SIG-M5 treated with dmso at 0.1 percent for 504 hours (cell line): ENCODE data around the gene DNAH2.

ENCODE experiments used
- DNase-seq: peaks from one replicate; lab custom pipeline; 2025; ENCODE audit not compliant: unreplicated experiment; lab: John Stamatoyannopoulos, UW

DNAH2 gene

GRCh38 chr17:7719661-7720060 is 2.1 kb downstream of the DNAH2 start:
- no peak for DNase-seq

DNA sequence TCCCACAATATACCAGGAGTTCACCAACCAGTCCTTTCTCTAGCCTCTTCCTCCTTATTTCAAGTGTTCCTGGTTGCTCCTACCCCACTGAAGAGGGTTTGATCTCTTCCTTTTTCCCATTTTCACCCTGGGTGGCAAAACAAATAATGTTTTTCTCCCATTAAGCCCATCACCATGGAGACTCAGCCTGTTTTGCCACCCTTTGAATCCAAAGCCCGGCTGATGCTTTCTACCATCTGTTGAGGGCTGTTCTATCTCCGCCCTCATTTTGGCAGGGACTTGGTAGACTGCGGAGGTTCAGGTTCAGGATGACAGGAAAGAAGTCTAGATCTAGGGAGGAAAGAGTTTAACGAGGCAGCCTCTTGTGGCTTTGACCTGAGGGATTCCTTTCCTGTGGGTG is 2.6 kb downstream of the DNAH2 start:
- DNase-seq = no peak

DNA sequence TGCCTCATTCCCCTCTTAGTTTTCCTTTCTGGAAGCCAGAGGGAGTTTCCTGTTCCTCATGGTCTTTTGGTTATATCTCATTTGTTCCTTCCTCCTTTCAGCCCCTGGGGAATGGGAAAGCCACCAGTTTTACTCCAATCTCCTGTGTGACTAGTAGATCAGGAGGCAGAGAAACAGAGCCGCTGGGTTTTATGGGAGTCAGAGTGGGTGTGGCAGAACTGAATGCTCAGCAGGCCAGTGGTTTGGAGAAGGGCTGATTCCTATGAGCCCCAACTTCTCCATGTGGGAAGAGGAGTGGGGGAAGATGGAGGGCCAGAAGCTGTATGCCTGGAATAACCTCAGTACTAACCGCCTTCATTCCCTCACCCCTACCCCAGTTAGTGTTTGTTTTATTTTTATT is 4.1 kb downstream of the DNAH2 start:
- DNase-seq = no peak

GRCh38 chr17:7727886-7728285 is 10.3 kb downstream of the DNAH2 start:
- DNase-seq = no peak

DNA sequence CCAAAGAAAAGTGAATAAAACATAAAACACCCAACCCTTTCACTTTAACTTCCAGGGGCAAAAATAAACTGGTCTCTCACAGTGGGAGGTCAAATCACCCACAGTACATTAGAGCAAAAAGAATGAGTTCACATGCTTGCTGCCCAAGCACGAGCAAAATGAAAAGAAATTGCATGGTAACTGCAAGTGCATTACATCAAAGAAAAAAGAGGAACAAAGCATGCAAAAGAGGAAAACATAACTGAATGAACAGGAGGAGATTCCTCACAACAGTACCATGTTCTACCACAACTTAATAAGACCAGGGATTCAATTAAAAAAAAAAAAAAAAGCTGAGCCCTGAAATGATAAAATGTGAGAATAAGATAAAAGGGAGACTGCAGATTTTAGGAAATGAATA is 12.3 kb downstream of the DNAH2 start:
- DNase-seq = peak; percentile 63

DNA sequence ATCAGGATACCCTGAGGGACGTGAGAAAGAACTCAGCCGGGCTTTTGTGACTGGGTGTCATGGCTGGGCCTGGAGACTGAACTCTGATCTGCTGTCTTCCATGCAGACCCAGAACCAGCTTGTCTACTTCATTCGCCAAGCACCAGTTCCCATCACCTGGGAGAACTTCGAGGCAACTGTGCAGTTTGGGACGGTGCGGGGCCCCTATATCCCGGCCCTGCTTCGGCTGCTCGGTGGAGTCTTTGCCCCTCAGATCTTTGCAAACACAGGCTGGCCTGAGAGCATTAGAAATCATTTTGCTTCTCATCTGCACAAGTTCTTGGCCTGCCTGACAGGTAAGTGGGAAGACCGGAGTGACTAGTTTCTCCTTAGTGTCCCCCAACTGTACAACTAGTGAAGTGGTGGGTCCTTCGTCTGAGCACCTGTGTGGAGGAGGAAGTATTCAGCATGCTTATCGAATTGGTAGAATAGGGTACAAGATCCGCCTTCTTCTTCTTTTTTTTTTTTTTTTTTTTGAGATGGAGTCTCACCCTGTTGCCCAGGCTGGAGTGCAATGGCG is 15.5 kb downstream of the DNAH2 start:
- no peak for DNase-seq

DNA sequence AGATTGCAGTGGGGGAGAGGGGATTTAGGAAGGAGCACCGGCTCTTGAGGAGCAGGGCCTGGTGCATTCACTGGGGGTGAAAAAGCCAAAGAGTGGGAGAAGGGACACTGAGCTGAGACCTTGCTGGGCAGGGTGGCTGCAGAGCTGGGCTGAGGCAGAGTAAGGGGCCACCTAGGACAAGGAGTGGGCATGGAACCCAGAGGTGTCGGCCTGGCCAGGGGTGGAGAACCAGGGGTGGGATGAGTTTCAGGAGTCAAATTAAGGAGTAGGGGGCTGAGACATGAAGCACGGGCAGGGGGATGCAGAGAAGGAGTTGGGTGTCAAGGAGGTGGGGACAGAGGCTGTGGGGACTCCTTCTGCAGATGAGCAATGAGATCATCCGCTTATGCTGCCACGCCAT is 20.1 kb downstream of the DNAH2 start:
- DNase-seq = no peak

- no peak for DNase-seq
Measured at GRCh38 chr17:7739746-7740145, 22.2 kb downstream of the DNAH2 start.

DNA sequence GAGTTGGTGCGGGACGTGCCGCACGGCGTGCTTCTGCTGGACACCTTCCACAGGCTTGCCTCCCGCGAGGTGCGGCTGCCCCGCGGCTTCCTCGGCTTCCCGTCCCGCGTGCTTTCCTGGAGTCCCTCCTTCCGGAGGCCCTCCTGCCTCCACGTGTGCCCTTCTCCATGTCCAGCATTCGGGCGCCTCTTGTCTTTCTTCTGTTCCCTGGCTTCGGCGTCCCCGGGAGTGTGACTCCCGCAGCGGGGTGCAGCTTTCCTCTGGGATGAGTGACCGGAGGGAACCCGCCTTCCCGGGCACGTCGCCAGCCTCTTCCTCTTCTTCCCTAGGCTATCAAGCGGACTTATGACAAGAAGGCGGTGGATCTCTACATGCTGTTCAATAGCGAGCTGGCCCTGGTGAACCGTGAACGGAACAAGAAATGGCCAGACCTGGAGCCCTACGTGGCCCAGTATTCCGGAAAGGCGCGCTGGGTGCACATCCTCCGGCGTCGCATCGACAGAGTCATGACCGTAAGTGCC is 23.0 kb downstream of the DNAH2 start:
- no peak for DNase-seq

DNA sequence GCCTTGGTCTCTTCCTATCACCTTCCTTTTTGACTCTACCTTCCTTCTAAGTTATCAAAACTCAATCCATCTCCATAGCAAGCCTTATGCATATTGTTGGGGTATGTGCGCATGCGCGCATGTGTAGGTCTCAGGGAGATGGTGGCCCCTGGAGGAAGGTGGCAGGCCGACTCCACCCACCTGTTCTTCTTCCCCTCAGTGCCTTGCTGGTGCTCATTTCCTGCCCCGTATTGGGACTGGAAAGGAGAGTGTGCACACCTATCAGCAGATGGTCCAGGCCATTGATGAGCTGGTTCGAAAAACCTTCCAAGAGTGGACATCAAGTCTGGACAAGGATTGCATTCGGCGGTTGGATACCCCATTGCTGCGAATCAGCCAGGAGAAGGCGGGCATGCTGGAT is 25.2 kb downstream of the DNAH2 start:
- no peak for DNase-seq

DNA sequence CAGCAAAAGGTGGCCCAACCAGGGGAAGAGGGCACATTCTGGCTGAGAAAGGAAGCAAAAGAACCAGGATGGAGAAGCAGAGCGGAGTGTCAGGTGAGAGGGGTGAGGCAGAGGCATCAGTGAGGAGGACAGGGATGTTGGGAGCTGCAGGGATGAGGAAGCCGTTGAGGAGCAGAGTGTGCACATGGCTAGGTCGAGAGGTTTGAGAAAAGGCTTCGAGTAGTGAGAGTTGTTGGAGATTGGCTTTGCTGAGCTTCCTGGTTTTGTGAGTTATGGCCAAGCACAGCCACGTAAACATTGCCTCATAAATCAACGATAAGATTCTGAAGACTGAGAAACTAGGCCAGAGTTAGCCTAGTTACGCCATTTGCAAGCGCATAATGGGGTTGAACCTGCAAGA is 26.9 kb downstream of the DNAH2 start:
- DNase-seq = no peak

- peak; percentile 70 for DNase-seq
Measured at GRCh38 chr17:7745748-7746470, 28.4 kb downstream of the DNAH2 start.

DNA sequence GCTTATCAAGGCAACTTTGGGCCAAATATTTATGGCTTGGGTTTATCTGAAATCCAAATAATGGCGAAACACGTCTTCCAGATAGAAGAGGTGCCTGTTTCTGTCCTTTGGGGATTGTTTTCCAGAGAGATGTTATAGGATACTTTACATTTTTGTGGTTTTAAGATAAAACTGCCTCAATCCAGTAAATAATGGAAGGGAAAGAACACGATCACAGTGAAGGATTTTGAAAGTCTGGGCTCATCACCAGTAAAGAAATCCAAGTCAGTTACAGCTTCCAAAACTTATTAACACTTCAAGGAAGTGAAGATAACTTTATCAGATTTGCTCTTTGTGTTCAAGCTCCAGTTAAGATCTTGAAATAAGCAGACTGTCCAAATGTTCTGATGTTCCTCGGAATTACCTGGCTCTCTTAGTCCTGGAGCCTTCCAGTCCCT is 30.1 kb downstream of the DNAH2 start:
- no peak for DNase-seq

- no peak for DNase-seq
Measured at GRCh38 chr17:7748076-7748775, 30.7 kb downstream of the DNAH2 start.

DNA sequence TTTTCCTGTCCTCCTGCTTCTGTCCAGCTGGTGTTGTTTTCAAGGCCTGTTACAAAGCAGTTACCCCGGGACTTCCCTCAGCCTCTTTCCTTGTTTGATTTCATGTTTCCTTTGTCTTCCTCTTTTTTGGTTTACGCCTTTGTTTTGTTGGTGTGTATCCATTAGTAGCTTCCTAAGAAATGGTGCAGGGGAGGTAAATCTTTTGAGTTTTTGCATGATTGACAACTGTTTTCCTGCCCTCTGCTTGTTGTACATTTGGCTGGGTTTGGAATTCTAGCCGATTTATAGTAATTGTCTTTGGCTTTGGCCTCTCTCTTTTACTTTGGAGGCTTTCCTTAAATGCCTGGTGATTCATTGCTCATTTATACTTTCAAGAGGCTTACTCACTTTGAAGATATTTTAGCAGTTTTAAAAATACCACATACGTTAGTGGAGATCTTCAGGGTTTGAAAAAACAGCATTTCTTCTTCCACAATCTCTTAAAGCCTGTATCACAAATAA is 32.8 kb downstream of the DNAH2 start:
- DNase-seq = no peak

- DNase-seq = no peak
Measured at GRCh38 chr17:7754656-7755055, 37.1 kb downstream of the DNAH2 start.

- no peak for DNase-seq
Measured at GRCh38 chr17:7755095-7755890, 37.7 kb downstream of the DNAH2 start.

DNA sequence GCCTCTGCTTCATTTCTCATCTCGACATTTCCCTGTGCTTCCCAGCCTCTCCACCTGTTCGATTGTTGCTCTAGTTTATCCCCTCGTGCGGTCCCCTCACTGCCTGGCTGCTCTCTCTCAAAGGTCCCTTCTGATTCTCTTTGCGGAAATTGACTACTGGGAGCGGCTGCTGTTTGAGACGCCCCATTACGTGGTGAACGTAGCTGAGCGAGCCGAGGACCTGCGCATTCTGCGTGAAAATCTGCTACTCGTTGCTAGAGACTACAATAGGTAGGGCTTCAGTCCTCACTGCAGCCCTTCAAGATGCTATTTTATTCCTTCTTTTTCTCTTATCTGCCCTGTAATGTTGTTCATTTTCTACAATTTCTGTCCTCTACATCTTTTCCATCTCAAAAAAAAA is 39.4 kb downstream of the DNAH2 start:
- no peak for DNase-seq

GRCh38 chr17:7763919-7764318 is 46.4 kb downstream of the DNAH2 start:
- DNase-seq = no peak

- DNase-seq = no peak
Measured at GRCh38 chr17:7767004-7767403, 49.5 kb downstream of the DNAH2 start.

GRCh38 chr17:7767405-7768021 is 50.0 kb downstream of the DNAH2 start:
- no peak for DNase-seq
